Measurements from ENCODE around the gene RRAGB. TPM values are rescaled to one million over a fixed set of nuclear protein-coding genes. Genes with fewer than 3 reads are reported as not detected.

The RRAGB gene
- total and polyA plus RNA-seq, 2 of the 4 experiments (the other 2 are of a cell fraction): 9.1 to 15.1 TPM

DNA sequence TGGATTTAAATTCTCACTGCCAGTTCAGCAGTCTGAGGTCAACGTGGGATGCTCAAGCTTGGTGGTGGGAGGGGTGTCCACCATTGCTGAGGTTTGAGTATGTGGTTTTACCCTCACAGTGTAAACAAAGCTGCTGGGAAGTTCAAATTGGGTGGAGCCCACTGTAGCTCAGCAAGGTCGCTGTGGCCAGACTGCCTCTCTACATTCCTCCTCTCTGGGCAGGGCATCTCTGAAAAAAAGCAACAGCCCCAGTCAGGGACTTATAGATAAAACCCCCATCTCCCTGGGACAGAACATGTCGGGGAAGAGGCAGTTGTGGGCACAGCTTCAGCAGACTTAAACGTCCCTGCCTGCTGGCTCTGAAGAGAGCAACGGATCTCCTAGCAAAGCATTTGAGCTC is 14.9 kb upstream of the RRAGB start:
- Histone ChIP-seq H3K9ac (ENCODE audit: low read depth, low read length) (no peak overlapping the region), H3K14ac (replicated peaks; ENCODE audit: low read depth, low read length) (no peak overlapping the region), H3K4ac (ENCODE audit: low read depth, low read length) (no peak overlapping the region), H4K91ac (ENCODE audit: insufficient read depth, low read depth, low read length) (no peak overlapping the region), H4K5ac (ENCODE audit: low read depth, low read length) (no peak overlapping the region), H3K79me1 (ENCODE audit: low read depth in 1 of 2, low read length in 2 of 2) (no peaks in the 10 kb centered on the region), H2BK120ac (ENCODE audit: low read depth, low read length) (no peak overlapping the region), H3K36me3 (ENCODE audit: control insufficient read depth, insufficient read depth, low read length) (no peaks in the 10 kb centered on the region), H3K9me1 (ENCODE audit: insufficient read depth, low read length) (no peaks in the 10 kb centered on the region), H4K20me1 (ENCODE audit: insufficient read depth, low read length) (no peaks in the 10 kb centered on the region), H3K4me3 (ENCODE audit: insufficient read depth, low read depth, low read length) (no peak overlapping the region), H3K4me2 (ENCODE audit: low read depth, low read length) (no peak overlapping the region), H3K23ac (ENCODE audit: low read depth, low read length) (no peak overlapping the region), H2AFZ (replicated peaks; ENCODE audit: low read length, poor library complexity) (no peak overlapping the region), H2BK5ac (ENCODE audit: low read depth, low read length, poor library complexity, severe bottlenecking) (no peak overlapping the region), H3K4me1 (ENCODE audit: control insufficient read depth, insufficient read depth, low read length) (no peaks in the 10 kb centered on the region), H3K56ac (ENCODE audit: extremely low read depth, insufficient read depth, low read length) (no peak overlapping the region), H2AK9ac (replicated peaks; ENCODE audit: low read depth, low read length, poor library complexity) (no peak overlapping the region), H3K27me3 (ENCODE audit: control insufficient read depth, insufficient read depth, low read length) (no peaks in the 10 kb centered on the region), H2AK5ac (ENCODE audit: low read depth, low read length) (no peak overlapping the region), H2BK20ac (ENCODE audit: low read depth, low read length) (no peak overlapping the region), H2BK15ac (ENCODE audit: low read depth, low read length) (no peak overlapping the region), H3K9me3 (ENCODE audit: control insufficient read depth, insufficient read depth, low read length) (0 out of 2 replicates have a peak, but pooled peaks cover 3% of the 10 kb centered on the region), H3K27ac (ENCODE audit: insufficient read depth, low read length) (no peak overlapping the region), H3K18ac (ENCODE audit: low read depth, low read length) (no peak overlapping the region), H4K8ac (ENCODE audit: low read depth in 2 of 2, low read length in 2 of 2) (no peak overlapping the region)
- TF ChIP-seq, protein P1, sequence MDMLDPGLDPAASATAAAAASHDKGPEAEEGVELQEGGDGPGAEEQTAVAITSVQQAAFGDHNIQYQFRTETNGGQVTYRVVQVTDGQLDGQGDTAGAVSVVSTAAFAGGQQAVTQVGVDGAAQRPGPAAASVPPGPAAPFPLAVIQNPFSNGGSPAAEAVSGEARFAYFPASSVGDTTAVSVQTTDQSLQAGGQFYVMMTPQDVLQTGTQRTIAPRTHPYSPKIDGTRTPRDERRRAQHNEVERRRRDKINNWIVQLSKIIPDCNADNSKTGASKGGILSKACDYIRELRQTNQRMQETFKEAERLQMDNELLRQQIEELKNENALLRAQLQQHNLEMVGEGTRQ (IDR thresholded peaks at IDR 0.05; ENCODE audit: low read depth, low read length): no peak
- TF ChIP-seq MAFK (IDR thresholded peaks at IDR 0.05; ENCODE audit: low read depth, low read length): no peak
- no peak for TF ChIP-seq MAZ (IDR thresholded peaks at IDR 0.05; ENCODE audit: borderline replicate concordance, low read depth, low read length)
- TF ChIP-seq MXI1 (IDR thresholded peaks at IDR 0.05; ENCODE audit: borderline replicate concordance, low read depth, low read length): no peak
- TF ChIP-seq, protein P2, sequence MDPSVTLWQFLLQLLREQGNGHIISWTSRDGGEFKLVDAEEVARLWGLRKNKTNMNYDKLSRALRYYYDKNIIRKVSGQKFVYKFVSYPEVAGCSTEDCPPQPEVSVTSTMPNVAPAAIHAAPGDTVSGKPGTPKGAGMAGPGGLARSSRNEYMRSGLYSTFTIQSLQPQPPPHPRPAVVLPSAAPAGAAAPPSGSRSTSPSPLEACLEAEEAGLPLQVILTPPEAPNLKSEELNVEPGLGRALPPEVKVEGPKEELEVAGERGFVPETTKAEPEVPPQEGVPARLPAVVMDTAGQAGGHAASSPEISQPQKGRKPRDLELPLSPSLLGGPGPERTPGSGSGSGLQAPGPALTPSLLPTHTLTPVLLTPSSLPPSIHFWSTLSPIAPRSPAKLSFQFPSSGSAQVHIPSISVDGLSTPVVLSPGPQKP (IDR thresholded peaks at IDR 0.05; ENCODE audit: borderline replicate concordance, low read depth, low read length): no peak
- no peak for TF ChIP-seq BHLHE40 (IDR thresholded peaks at IDR 0.05; ENCODE audit: low read depth, low read length)
- no peak for TF ChIP-seq NFE2L2 (IDR thresholded peaks at IDR 0.05; ENCODE audit: low read depth, low read length)
- TF ChIP-seq SMC3 (IDR thresholded peaks at IDR 0.05; ENCODE audit: low read depth, low read length): no peak
- no peak for TF ChIP-seq RCOR1 (IDR thresholded peaks at IDR 0.05; ENCODE audit: insufficient replicate concordance, low read length)
- ChIA-PET POLR2A (ENCODE audit: unreplicated experiment) (no interaction called here), CTCF (no interaction called here)
- WGBS, 2 experiments (ENCODE audit: extremely low coverage in 2 of 2, insufficient read length in 1 of 2): no CpG with 5 or more reads among the region's 5 CpGs
- intact Hi-C loops (cut with micrococcal nuclease): no loop called here
- dilution Hi-C loops (cut with HindIII; ENCODE audit: low sequenced_read_pairs, unreplicated experiment): no loop called here
- ATAC-seq (ENCODE audit: low read depth): no peak
- BruUV-seq (replicated peaks): no TSS peak
- in situ Hi-C loops (cut with MboI; ENCODE audit: low sequenced_read_pairs): loop anchor here (25.0 kb wide), 1 partner anchor 215 kb away; the partner anchor contains the start of gene USP51
- no peak for DNase-seq
